ENCODE data around the gene RPP14. TPM values are rescaled to one million over a fixed set of nuclear protein-coding genes. Genes with fewer than 3 reads are reported as not detected.

Gene RPP14
- total and polyA plus RNA-seq, 2 of the 4 experiments (the other 2 are of a cell fraction) = 6.6 to 7.8 TPM

GRCh38 chr3:58358808-58359207, 52.8 kb downstream of the RPP14 start:
- dilution Hi-C loops (cut with HindIII; ENCODE audit: low sequenced_read_pairs, unreplicated experiment) = no loop called here

More at GRCh38 chr3:58358808-58359207, 52.8 kb downstream of the RPP14 start:
- H3K27ac ChIP-seq (ENCODE audit: insufficient read depth, low read length) = peak overlapping the region; percentile 76; the same call in 1 of the 2 replicates
- peaks cover 14% of the 10 kb centered on the region for H3K4me1 ChIP-seq (ENCODE audit: control insufficient read depth, insufficient read depth, low read length)
- TF ChIP-seq BHLHE40 (IDR thresholded peaks at IDR 0.05; ENCODE audit: low read depth, low read length) (peak; percentile 62; the same call in 1 of the 2 replicates), RCOR1 (IDR thresholded peaks at IDR 0.05; ENCODE audit: insufficient replicate concordance, low read length) (no peak)
- peak overlapping the region; percentile 56 for H2BK5ac ChIP-seq (ENCODE audit: low read depth, low read length, poor library complexity, severe bottlenecking)
- no peak overlapping the region for H3K56ac ChIP-seq (ENCODE audit: extremely low read depth, insufficient read depth, low read length)
- ATAC-seq (ENCODE audit: low read depth) (peak; percentile 63), DNase-seq (peak; percentile 69)
- ChIA-PET CTCF (interaction anchor here (0.6 kb wide), 1 partner anchor 141 kb away, joined by 3 read pairs; no protein-coding TSS in a partner anchor), POLR2A (ENCODE audit: unreplicated experiment) (no interaction called here)
- no peak overlapping the region for H2AFZ ChIP-seq (replicated peaks; ENCODE audit: low read length, poor library complexity)
- H3K9me3 ChIP-seq (ENCODE audit: control insufficient read depth, insufficient read depth, low read length) = no peaks in the 10 kb centered on the region
- no peak overlapping the region for H3K9ac ChIP-seq (ENCODE audit: low read depth, low read length)
- peaks cover 13 to 55% of the 10 kb centered on the region in 2 experiments for H3K79me1 ChIP-seq (ENCODE audit: low read depth in 1 of 2, low read length in 2 of 2)
- BruUV-seq (replicated peaks) = no TSS peak
- no peak overlapping the region for H3K4me3 ChIP-seq (ENCODE audit: insufficient read depth, low read depth, low read length)
- no peak overlapping the region for H4K5ac ChIP-seq (ENCODE audit: low read depth, low read length)
- no peaks in the 10 kb centered on the region for H3K27me3 ChIP-seq (ENCODE audit: control insufficient read depth, insufficient read depth, low read length)
- peak overlapping the region; percentile 72 for H2BK20ac ChIP-seq (ENCODE audit: low read depth, low read length)
- H4K20me1 ChIP-seq (ENCODE audit: insufficient read depth, low read length) = peaks cover 14% of the 10 kb centered on the region; the same call in 1 of the 2 replicates
- peak overlapping the region; percentile 37; the same call in 1 of the 2 replicates for H4K91ac ChIP-seq (ENCODE audit: insufficient read depth, low read depth, low read length)
- H2BK15ac ChIP-seq (ENCODE audit: low read depth, low read length) = 0 out of 3 replicates have a peak overlapping the region, but pooled peaks have one; percentile 3
- H2AK9ac ChIP-seq (replicated peaks; ENCODE audit: low read depth, low read length, poor library complexity) = no peak overlapping the region
- H3K9me1 ChIP-seq (ENCODE audit: insufficient read depth, low read length) = peaks cover 14% of the 10 kb centered on the region
- H3K36me3 ChIP-seq (ENCODE audit: control insufficient read depth, insufficient read depth, low read length) = no peaks in the 10 kb centered on the region
- no CpG with 5 or more reads among the region's 4 CpGs for WGBS, 2 experiments (ENCODE audit: extremely low coverage in 2 of 2, insufficient read length in 1 of 2)
- H3K4ac ChIP-seq (ENCODE audit: low read depth, low read length) = peak overlapping the region; percentile 74
- no peak overlapping the region for H3K18ac ChIP-seq (ENCODE audit: low read depth, low read length)
- intact Hi-C loops (cut with micrococcal nuclease) = no loop called here
- no peak overlapping the region for H3K23ac ChIP-seq (ENCODE audit: low read depth, low read length)
- in situ Hi-C loops (cut with MboI; ENCODE audit: low sequenced_read_pairs) = no loop called here
- peak overlapping the region in 1 of 2 experiments; percentile 55; a peak in 1 of 4 replicates for H4K8ac ChIP-seq (ENCODE audit: low read depth in 2 of 2, low read length in 2 of 2)
- peak overlapping the region; percentile 58 for H2BK120ac ChIP-seq (ENCODE audit: low read depth, low read length)
- peak overlapping the region; percentile 4 for H3K4me2 ChIP-seq (ENCODE audit: low read depth, low read length)
- no peak overlapping the region for H3K14ac ChIP-seq (replicated peaks; ENCODE audit: low read depth, low read length)
- H2AK5ac ChIP-seq (ENCODE audit: low read depth, low read length) = no peak overlapping the region; the same call in 1 of the 2 replicates
